Osteoblast (primary cell): ENCODE data around the gene TCFL5. TPM values are rescaled to one million over a fixed set of nuclear protein-coding genes. Genes with fewer than 3 reads are reported as not detected.

Source experiments
- DNase-seq: peaks from one replicate; pipeline ENCODE4 v3.0.0; 2011; ENCODE audit warnings: low spot score, mixed read lengths; ENCODE audit not compliant: insufficient read length; ENCODE audit errors: missing footprints
- H2AFZ ChIP-seq: 2 replicates; pipeline ENCODE4 v1.6.0; 2011; ENCODE audit warnings: mild to moderate bottlenecking, low read length
- H3K27ac ChIP-seq: 2 replicates; pipeline ENCODE4 v1.5.1; 2011; ENCODE audit warnings: mild to moderate bottlenecking, low read depth, low read length, moderate library complexity
- H3K27me3 ChIP-seq: 2 replicates; pipeline ENCODE4 v1.6.0; 2012; ENCODE audit warnings: mild to moderate bottlenecking, control low read depth, inconsistent platforms, low read length, moderate library complexity; ENCODE audit not compliant: insufficient read depth
- H3K36me3 ChIP-seq: 2 replicates; pipeline ENCODE4 v1.5.1; 2011; ENCODE audit warnings: mild to moderate bottlenecking, low read length, control low read depth, moderate library complexity; ENCODE audit not compliant: insufficient read depth
- H3K4me1 ChIP-seq: 2 replicates; pipeline ENCODE4 v1.5.1; 2011; ENCODE audit warnings: mild to moderate bottlenecking, low read length, control low read depth, moderate library complexity; ENCODE audit not compliant: insufficient read depth
- H3K4me2 ChIP-seq: 2 replicates; pipeline ENCODE4 v1.6.0; 2011; ENCODE audit warnings: mild to moderate bottlenecking, low read length; ENCODE audit not compliant: insufficient read depth
- H3K4me3 ChIP-seq: fragments of 200-600 bp; sonication (generic); 3 replicates; pipeline ENCODE4 v1.5.1; 2012; ENCODE audit warnings: mild to moderate bottlenecking, low read length, inconsistent platforms; ENCODE audit not compliant: insufficient read depth
- H3K79me2 ChIP-seq: 2 replicates; pipeline ENCODE4 v1.6.0; 2012; ENCODE audit warnings: mild to moderate bottlenecking, low read length, control low read depth, inconsistent platforms; ENCODE audit not compliant: insufficient read depth
- H3K9me3 ChIP-seq: 2 replicates; pipeline ENCODE4 v1.5.1; 2011; ENCODE audit warnings: low read depth, low read length, control low read depth
- H4K20me1 ChIP-seq: 2 replicates; pipeline ENCODE4 v1.6.0; 2012; ENCODE audit warnings: mild to moderate bottlenecking, low read length, control low read depth; ENCODE audit not compliant: insufficient read depth
- CTCF ChIP-seq: IDR thresholded peaks from 2 replicates; pipeline ENCODE4 v1.5.1; 2011; ENCODE audit warnings: mild to moderate bottlenecking, low read depth, low read length, moderate library complexity; ENCODE audit errors: extremely low read depth
- total RNA-seq: library from RNA; depleted of rRNA; stranded (reverse); fragments of >200 nt; gene quantifications from 2 replicates; pipeline ENCODE4 v1.2.3, GENCODE V29; 2012

TCFL5 gene
- total RNA-seq, 1 donor = 13.0 TPM

GRCh38 chr20:62891111-62891510 is 29.5 kb upstream of the TCFL5 start:
- Histone ChIP-seq H3K9me3 (no peaks in the 10 kb centered on the region), H3K4me1 (peaks cover 17% of the 10 kb centered on the region), H3K36me3 (peaks cover 89% of the 10 kb centered on the region), H3K27ac (no peak overlapping the region), H3K4me2 (no peak overlapping the region), H3K27me3 (no peaks in the 10 kb centered on the region), H3K79me2 (peaks cover 3% of the 10 kb centered on the region), H4K20me1 (peaks cover 11% of the 10 kb centered on the region), H2AFZ (no peak overlapping the region), H3K4me3 (no peak overlapping the region)
- TF ChIP-seq CTCF = no peak
- DNase-seq = peak; percentile 46

- Histone ChIP-seq H3K27ac (no peak overlapping the region), H3K36me3 (peaks cover 86% of the 10 kb centered on the region), H3K9me3 (no peaks in the 10 kb centered on the region), H3K4me3 (no peak overlapping the region), H4K20me1 (peaks cover 11% of the 10 kb centered on the region), H3K27me3 (no peaks in the 10 kb centered on the region), H3K4me1 (peaks cover 17% of the 10 kb centered on the region), H3K4me2 (no peak overlapping the region), H3K79me2 (peaks cover 3% of the 10 kb centered on the region), H2AFZ (no peak overlapping the region)
- DNase-seq = peak; percentile 46
- no peak for TF ChIP-seq CTCF
Observed at GRCh38 chr20:62890444-62890843, 28.8 kb upstream of the TCFL5 start.

- Histone ChIP-seq H3K27me3 (no peaks in the 10 kb centered on the region), H3K36me3 (peaks cover 81% of the 10 kb centered on the region), H2AFZ (no peak overlapping the region), H3K4me2 (no peak overlapping the region), H4K20me1 (peaks cover 13% of the 10 kb centered on the region), H3K79me2 (peaks cover 3% of the 10 kb centered on the region), H3K4me1 (peaks cover 17% of the 10 kb centered on the region), H3K27ac (no peak overlapping the region), H3K9me3 (no peaks in the 10 kb centered on the region), H3K4me3 (no peak overlapping the region)
- peak; percentile 4 for DNase-seq
- no peak for TF ChIP-seq CTCF
Observed at GRCh38 chr20:62889871-62890270, 28.2 kb upstream of the TCFL5 start.

- Histone ChIP-seq H3K27me3 (no peaks in the 10 kb centered on the region), H3K4me1 (peaks cover 17% of the 10 kb centered on the region), H3K79me2 (peaks cover 3% of the 10 kb centered on the region), H3K4me3 (no peak overlapping the region), H3K27ac (no peak overlapping the region), H2AFZ (no peak overlapping the region), H3K9me3 (no peaks in the 10 kb centered on the region), H3K4me2 (no peak overlapping the region), H4K20me1 (peaks cover 13% of the 10 kb centered on the region), H3K36me3 (peaks cover 76% of the 10 kb centered on the region)
- DNase-seq = peak; percentile 64
- no peak for TF ChIP-seq CTCF
Observed at GRCh38 chr20:62889411-62889810, 27.8 kb upstream of the TCFL5 start.
